ENCODE results near the gene TMEFF2. TPM values are rescaled to one million over a fixed set of nuclear protein-coding genes. Genes with fewer than 3 reads are reported as not detected.

Gene TMEFF2
- total and polyA plus RNA-seq, 2 of the 8 experiments (the other 6 are each of a cell fraction or from before 2014, with no cell fraction given), result 0.91 to 3.7 TPM

DNA sequence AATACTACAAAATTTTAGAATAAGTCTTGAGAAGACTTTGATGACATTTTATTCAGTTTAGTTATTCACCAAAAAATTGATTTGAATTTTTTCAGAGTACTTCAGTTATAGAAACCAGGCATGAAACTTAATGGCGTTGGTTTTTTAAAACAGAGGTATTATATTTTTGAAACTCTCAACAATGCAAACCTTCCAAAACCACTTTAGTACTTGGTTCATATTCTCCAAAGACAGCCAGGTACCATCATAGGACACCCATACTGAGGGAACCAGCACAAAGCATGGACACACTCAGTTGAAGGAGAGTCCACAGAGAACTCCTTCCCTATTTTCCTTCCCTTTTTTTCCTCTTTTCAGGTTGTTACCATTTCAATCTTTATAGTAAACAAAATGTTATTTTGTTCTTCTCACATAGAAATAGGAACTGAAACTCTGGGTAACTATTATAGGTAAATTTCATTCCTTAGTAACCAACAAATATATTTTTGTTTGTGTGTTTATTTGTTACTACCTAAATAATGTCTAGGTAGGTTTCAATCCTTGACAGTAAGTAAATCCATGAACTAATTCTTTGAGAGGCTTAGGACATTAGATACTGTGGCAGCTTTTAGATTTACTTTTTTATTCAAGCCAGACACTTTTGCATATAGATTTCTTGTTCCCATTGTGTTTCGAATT lies 95.8 kb downstream of the TMEFF2 start (continued):
- TF ChIP-seq TAF1 (IDR thresholded peaks at IDR 0.05; ENCODE audit: low read depth, low read length) (no peak), RBBP5 (IDR thresholded peaks at IDR 0.05; ENCODE audit: borderline replicate concordance, low read depth, low read length) (no peak)

All from H1 (cell line).